K562 (cell line): ENCODE results near the gene CRK. TPM values are rescaled to one million over a fixed set of nuclear protein-coding genes. Genes with fewer than 3 reads are reported as not detected.

Experiments
- ARID1B ChIP-seq: fragments of 450-650 bp; IDR thresholded peaks from 2 replicates; pipeline ENCODE4 v1.6.1; 2016; ENCODE audit warnings: antibody characterized with exemption, mild to moderate bottlenecking, inconsistent platforms
- BRCA1 ChIP-seq, 2 experiments: fragments of 450-650 bp in 1 of 2; sonication (generic) in 1 of 2; formaldehyde crosslinking in 1 of 2; IDR thresholded peaks; 2 replicates each; pipeline versions ENCODE4 v1.5.0 to v1.6.1; 2017 to 2020; ENCODE audit warnings: mild to moderate bottlenecking in 1 of 2, missing genetic modification reagents in 1 of 2
- DNMT1 ChIP-seq: fragments of 450-650 bp; IDR thresholded peaks from 2 replicates; pipeline ENCODE4 v1.6.1; 2016; ENCODE audit warnings: antibody characterized with exemption, mild to moderate bottlenecking
- FOXM1 ChIP-seq, 2 experiments: fragments of 450-650 bp in 1 of 2; sonication (generic) in 1 of 2; formaldehyde crosslinking in 1 of 2; IDR thresholded peaks; 2 replicates each; pipeline versions ENCODE4 v1.6.1 to v1.9.0; 2017 to 2022; ENCODE audit warnings: low read depth in 2 of 2, mild to moderate bottlenecking in 2 of 2, missing genetic modification reagents in 1 of 2, moderate library complexity in 1 of 2
- KLF10 ChIP-seq: fragments of 250-450 bp; sonication (Bioruptor Pico); IDR thresholded peaks from 2 replicates; pipeline ENCODE4 v1.6.1; 2021; ENCODE audit warnings: matching md5 sums
- NR2C1 ChIP-seq, 2 experiments: fragments of 450-650 bp; IDR thresholded peaks; 2 replicates each; pipeline ENCODE4 v1.6.1; 2017; ENCODE audit warnings: mild to moderate bottlenecking in 2 of 2, antibody characterized with exemption in 1 of 2, inconsistent platforms in 1 of 2, missing compliant biosample characterization in 1 of 2, missing genetic modification characterization in 1 of 2
- STAT5B ChIP-seq: fragments of 250-450 bp; sonication (Bioruptor Pico); IDR thresholded peaks from 2 replicates; pipeline ENCODE4 v1.8.0; 2021; ENCODE audit warnings: mild to moderate bottlenecking, inconsistent platforms
- ZNF217 ChIP-seq: sonication (generic); formaldehyde crosslinking; IDR thresholded peaks from 2 replicates; pipeline ENCODE4 v1.8.0; 2022; ENCODE audit warnings: mild to moderate bottlenecking, missing genetic modification reagents
- ZNF408 ChIP-seq: fragments of 250-450 bp; sonication (Bioruptor Pico); IDR thresholded peaks from 2 replicates; pipeline ENCODE4 v1.4.0; 2020; ENCODE audit warnings: low read depth, mild to moderate bottlenecking, moderate library complexity
- polyA plus RNA-seq, 8 experiments: library from polyadenylated mRNA; depleted of rRNA in 4 of 8; stranded (reverse) in 5 of 8; unstranded in 3 of 8; fragments of >200 nt; fragmentation: Nextera tagmentation in 2 of 8; fragmentation: Illumina TruSeq in 1 of 8; extraction: Ambion mirVana in 2 of 8; extraction: Trizol in 1 of 8; gene quantifications; 2 replicates each; pipeline versions ENCODE4 v1.2.1 to v1.2.3, GENCODE V29; 2011 to 2014; ENCODE audit warnings: inconsistent platforms in 1 of 8, missing spikeins in 1 of 8
- total RNA-seq, 7 experiments: library from RNA; depleted of rRNA in 6 of 7; stranded (reverse); fragments of >200 nt in 6 of 7; fragmentation: Illumina TruSeq in 2 of 7; extraction: Trizol in 2 of 7; gene quantifications; 2 replicates each; pipeline versions ENCODE4 v1.2.1 to v1.2.3, GENCODE V29; 2011 to 2021; ENCODE audit warnings: low replicate concordance in 1 of 7
- TF ChIP-seq, protein P1 (sequence below): fragments of 250-450 bp; sonication (Bioruptor Pico); IDR thresholded peaks from 2 replicates; pipeline ENCODE4 v1.4.0; 2020
- TF ChIP-seq, protein P2 (sequence below): fragments of 450-650 bp; formaldehyde crosslinking; IDR thresholded peaks from 2 replicates; pipeline ENCODE4 v1.4.0; 2022; ENCODE audit warnings: mild to moderate bottlenecking, moderate library complexity
- TF ChIP-seq, protein P3 (sequence below): sonication (generic); formaldehyde crosslinking; IDR thresholded peaks from 2 replicates; pipeline ENCODE4 v1.8.0; 2022; ENCODE audit warnings: mild to moderate bottlenecking, missing genetic modification reagents
- TF ChIP-seq, protein P4 (sequence below): fragments of 150-350 bp; conservative IDR thresholded peaks from 2 replicates; pipeline ENCODE4 v1.6.1; 2014; ENCODE audit warnings: low read length

The CRK gene
- total and polyA plus RNA-seq, 9 of the 15 experiments (the other 6 are each of a cell fraction or from before 2014, with no cell fraction given), result 13.1 to 40.2 (median 26.1) TPM

DNA sequence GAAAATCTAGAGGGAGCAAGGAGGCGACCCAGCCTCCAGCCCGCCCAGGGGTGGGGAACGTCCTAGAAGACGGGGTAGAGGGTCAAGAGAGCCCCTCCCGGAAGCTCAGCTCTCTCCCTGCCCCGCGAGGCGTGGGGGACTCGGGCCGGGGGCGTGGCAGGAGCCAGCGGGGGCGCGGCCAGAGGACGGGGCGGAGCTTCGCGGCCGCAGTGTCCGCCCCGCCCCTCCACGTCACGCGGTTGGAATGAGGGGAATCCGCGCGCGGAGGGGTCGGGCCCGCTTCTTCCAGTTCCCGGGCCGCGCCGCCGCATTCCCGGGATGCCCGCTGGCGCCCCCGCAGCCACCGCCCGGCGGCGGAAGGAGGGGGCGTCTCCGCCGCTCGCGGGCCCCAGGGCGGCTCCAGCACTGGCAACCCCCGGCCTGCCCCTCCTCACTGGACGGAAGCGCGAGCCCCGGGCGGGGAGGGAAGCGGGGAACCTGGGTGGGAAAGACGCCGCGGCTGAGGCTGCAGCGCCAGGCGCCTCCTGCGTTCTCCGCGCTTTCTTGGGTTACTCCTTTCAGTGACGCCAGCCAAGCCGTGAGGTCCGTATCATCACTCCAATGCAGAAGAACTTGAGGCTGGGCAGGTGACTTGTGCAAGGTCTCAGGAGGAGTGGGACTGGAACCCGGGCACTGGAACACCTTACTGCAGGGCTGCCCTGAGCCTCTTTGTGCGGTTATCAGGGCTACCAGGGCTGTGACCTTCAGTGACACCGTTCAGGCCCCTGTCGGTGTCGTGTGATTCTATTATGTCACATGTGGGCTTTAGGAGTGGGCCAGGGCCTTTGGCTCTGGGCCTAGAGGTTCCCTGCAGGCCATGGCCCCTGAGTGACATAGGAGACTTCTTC is 32.1 kb upstream of the CRK start (continued):
- TF ChIP-seq, protein P1, sequence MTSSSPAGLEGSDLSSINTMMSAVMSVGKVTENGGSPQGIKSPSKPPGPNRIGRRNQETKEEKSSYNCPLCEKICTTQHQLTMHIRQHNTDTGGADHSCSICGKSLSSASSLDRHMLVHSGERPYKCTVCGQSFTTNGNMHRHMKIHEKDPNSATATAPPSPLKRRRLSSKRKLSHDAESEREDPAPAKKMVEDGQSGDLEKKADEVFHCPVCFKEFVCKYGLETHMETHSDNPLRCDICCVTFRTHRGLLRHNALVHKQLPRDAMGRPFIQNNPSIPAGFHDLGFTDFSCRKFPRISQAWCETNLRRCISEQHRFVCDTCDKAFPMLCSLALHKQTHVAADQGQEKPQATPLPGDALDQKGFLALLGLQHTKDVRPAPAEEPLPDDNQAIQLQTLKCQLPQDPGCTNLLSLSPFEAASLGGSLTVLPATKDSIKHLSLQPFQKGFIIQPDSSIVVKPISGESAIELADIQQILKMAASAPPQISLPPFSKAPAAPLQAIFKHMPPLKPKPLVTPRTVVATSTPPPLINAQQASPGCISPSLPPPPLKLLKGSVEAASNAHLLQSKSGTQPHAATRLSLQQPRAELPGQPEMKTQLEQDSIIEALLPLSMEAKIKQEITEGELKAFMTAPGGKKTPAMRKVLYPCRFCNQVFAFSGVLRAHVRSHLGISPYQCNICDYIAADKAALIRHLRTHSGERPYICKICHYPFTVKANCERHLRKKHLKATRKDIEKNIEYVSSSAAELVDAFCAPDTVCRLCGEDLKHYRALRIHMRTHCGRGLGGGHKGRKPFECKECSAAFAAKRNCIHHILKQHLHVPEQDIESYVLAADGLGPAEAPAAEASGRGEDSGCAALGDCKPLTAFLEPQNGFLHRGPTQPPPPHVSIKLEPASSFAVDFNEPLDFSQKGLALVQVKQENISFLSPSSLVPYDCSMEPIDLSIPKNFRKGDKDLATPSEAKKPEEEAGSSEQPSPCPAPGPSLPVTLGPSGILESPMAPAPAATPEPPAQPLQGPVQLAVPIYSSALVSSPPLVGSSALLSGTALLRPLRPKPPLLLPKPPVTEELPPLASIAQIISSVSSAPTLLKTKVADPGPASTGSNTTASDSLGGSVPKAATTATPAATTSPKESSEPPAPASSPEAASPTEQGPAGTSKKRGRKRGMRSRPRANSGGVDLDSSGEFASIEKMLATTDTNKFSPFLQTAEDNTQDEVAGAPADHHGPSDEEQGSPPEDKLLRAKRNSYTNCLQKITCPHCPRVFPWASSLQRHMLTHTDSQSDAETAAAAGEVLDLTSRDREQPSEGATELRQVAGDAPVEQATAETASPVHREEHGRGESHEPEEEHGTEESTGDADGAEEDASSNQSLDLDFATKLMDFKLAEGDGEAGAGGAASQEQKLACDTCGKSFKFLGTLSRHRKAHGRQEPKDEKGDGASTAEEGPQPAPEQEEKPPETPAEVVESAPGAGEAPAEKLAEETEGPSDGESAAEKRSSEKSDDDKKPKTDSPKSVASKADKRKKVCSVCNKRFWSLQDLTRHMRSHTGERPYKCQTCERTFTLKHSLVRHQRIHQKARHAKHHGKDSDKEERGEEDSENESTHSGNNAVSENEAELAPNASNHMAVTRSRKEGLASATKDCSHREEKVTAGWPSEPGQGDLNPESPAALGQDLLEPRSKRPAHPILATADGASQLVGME, result no peak
- TF ChIP-seq ZNF217 (CRISPR knock-in tag), result no peak
- TF ChIP-seq DNMT1, result no peak
- no peak for TF ChIP-seq STAT5B (CRISPR knock-in tag)
- TF ChIP-seq, protein P2, sequence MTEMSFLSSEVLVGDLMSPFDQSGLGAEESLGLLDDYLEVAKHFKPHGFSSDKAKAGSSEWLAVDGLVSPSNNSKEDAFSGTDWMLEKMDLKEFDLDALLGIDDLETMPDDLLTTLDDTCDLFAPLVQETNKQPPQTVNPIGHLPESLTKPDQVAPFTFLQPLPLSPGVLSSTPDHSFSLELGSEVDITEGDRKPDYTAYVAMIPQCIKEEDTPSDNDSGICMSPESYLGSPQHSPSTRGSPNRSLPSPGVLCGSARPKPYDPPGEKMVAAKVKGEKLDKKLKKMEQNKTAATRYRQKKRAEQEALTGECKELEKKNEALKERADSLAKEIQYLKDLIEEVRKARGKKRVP (CRISPR knock-in tag), result no peak
- no peak for TF ChIP-seq KLF10 (CRISPR knock-in tag)
- TF ChIP-seq ZNF408 (CRISPR knock-in tag), result no peak
- TF ChIP-seq NR2C1 (IDR thresholded peaks at IDR 0.05), result no peak
- TF ChIP-seq NR2C1 (tag; IDR thresholded peaks at IDR 0.05), result 0 out of 2 replicates have a peak, but pooled peaks have one; percentile 18
- TF ChIP-seq, protein P3, sequence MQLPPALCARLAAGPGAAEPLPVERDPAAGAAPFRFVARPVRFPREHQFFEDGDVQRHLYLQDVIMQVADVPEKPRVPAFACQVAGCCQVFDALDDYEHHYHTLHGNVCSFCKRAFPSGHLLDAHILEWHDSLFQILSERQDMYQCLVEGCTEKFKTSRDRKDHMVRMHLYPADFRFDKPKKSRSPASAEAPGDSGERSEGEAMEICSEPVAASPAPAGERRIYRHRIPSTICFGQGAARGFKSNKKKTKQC (CRISPR knock-in tag), result no peak
- peak; percentile 53; the same call in 1 of the 2 replicates for TF ChIP-seq ARID1B
- no peak for TF ChIP-seq FOXM1 (IDR thresholded peaks at IDR 0.05; ENCODE audit: low read depth)
- TF ChIP-seq FOXM1 (CRISPR knock-in tag; IDR thresholded peaks at IDR 0.05; ENCODE audit: low read depth), result no peak
- no peak for TF ChIP-seq BRCA1 (IDR thresholded peaks at IDR 0.05)
- TF ChIP-seq BRCA1 (CRISPR knock-in tag; IDR thresholded peaks at IDR 0.05), result no peak
- TF ChIP-seq, protein P4, sequence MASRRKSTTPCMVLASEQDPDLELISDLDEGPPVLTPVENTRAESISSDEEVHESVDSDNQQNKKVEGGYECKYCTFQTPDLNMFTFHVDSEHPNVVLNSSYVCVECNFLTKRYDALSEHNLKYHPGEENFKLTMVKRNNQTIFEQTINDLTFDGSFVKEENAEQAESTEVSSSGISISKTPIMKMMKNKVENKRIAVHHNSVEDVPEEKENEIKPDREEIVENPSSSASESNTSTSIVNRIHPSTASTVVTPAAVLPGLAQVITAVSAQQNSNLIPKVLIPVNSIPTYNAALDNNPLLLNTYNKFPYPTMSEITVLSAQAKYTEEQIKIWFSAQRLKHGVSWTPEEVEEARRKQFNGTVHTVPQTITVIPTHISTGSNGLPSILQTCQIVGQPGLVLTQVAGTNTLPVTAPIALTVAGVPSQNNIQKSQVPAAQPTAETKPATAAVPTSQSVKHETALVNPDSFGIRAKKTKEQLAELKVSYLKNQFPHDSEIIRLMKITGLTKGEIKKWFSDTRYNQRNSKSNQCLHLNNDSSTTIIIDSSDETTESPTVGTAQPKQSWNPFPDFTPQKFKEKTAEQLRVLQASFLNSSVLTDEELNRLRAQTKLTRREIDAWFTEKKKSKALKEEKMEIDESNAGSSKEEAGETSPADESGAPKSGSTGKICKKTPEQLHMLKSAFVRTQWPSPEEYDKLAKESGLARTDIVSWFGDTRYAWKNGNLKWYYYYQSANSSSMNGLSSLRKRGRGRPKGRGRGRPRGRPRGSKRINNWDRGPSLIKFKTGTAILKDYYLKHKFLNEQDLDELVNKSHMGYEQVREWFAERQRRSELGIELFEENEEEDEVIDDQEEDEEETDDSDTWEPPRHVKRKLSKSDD, result no peak
